GM18526 (cell line): ENCODE measurements around the gene WFDC6.

ENCODE experiments used
- POLR2A ChIP-seq: IDR thresholded peaks from 3 replicates; pipeline ENCODE4 v1.6.1; 2011; ENCODE audit not compliant: insufficient read length; ENCODE audit errors: extremely low read depth

The WFDC6 gene

DNA sequence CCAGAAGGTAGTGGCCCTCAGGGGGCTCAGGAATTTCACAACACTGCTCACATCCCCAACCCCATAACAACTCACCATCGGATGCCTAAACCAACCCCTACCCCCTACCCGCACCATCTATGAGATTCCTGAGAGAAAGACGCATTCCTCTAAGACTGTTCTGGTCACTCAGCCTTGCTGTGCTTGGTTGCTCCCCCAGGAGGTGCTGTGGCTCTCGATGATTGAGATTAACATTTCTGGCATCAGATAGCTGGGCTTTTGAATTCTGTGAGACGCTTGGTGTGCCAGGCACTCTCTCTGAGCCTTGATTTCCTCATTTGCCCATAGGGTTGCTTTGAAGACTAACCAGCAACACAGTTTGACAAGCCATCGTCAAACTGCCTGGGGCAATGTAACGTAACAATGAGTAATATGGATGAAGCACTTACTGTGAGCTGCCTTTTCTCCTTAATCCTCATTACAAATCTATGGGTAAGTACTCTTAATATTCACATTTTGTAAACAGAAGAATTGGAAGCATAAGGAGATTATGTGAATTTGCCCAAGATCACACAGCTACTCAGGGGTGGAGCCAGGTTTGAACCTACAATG is 978 bp downstream of the WFDC6 start:
- no peak for TF ChIP-seq POLR2A

DNA sequence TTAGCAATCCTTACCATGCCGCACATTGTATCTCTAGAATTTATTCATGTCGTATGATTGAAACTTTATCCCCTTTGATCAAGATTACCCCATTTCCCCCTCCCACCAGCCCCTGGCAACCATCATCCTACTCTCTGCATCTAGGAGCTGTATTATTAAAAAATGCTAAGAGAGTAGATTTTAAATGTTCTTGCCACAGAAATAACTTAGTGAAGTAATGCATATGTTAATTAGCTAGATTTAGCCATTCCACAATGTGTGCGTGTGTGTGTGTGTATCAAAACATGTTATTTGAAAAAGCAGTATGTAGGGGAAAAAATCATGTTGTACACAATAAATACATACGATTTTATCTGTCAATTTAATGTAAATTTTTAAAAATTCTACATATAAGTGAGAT is 12.0 kb downstream of the WFDC6 start:
- no peak for TF ChIP-seq POLR2A

DNA sequence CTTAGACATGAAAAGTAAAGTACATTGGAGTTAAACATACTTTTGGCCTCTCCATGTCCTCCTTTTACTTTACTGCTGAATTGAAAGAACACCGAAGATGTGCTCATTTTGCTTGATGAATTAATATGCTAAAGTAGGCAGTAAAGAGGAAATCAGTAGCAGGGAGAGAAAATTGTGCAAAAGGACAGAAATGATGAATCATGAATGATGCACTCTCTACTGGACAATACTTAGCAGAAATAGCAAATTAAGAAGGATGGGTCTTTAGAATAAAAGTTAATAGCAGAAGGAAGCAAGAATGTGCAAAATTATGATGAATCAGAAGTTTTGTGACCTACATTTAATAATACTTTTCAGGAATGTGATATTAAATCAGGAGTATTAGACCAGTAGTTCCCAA is 15.5 kb downstream of the WFDC6 start:
- no peak for TF ChIP-seq POLR2A

DNA sequence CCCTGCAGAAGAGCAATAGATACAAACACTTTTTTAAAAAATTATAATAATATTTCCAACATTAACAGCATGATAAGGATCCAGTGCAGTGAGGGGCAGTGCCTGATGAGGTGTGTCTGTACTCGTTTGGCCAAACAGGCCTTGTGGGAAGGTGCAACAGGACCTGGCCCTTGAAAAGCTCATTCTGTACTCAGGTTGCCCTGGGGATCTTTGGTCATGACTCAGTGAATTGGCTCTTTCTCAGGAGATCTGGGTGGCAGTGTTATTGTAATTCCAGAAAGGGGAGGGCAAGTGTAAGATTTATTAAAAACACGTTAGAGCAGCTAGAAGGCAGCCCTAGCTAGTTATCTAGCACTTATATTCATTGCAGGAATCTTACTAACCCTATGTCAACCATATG is 21.0 kb downstream of the WFDC6 start:
- no peak for TF ChIP-seq POLR2A

DNA sequence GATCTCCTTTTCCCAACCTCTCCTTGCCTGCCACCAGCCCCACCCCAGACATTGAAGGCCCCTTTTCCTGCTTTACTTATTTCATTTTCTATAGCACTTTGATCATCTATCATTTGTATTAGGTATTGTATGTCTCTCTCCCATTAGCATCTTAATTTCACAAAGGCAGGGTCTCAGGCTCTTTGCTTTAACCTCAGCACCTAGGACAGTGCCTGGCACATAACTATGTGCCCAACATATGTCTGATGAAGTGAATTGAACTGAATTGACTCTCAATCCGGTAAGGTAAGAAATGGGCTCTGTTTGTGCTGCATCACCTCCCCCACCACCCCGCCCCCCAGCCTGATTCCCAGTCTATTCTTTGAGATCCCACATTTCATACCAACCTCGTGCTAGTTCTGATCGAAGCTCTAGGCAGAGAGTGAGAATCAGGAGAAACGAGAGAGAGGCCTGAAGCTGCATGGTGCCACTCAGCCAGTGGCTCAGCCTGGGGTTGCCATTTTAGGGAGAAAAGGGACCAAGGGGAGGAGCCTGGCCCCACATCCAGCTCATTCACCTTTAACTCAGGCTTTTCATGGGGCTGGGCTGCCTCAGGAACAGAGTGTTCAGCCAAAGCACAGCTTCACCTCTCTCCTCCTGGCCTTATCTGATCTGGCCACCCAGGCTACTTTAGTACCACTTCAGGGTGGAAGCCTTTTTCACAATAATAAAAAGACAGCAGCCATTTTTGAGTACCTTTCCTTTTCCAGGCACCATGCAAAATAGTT is 24.0 kb downstream of the WFDC6 start, which contains the start of gene SPINT3:
Gene SPINT3 (minus strand): TSS at position 476 of the 767 bp plus-strand sequence. CDS start 14 bp downstream, at position 462.
- TF ChIP-seq POLR2A = no peak

DNA sequence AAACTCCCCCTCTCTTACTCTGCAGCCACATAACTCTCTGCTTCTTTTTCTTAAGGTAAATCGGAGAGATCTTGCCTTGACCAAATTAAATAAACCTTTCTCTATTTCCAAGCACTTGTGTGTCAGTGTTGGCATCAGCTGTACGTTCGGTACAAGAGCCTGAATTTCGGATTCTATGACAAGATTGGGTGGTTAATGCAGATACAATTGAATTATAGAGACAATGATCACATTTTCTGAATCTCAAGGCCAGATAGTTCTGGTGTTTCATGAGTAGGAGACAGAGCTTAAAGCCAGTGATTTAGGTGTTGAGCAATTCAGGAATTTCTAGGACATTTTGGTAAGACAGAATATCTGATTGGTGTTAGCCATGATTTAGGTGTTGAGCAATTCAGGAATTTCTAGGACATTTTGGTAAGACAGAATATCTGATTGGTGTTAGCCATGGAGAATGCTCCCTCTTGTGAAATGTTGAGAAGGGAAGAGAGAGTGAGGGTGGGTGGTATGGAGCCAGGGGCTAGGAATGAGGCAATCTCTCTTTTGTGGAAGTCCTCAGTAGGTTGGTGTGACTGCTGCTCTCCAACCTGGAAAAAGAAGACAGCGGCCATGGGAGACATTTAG is 28.9 kb downstream of the WFDC6 start:
- TF ChIP-seq POLR2A = no peak

DNA sequence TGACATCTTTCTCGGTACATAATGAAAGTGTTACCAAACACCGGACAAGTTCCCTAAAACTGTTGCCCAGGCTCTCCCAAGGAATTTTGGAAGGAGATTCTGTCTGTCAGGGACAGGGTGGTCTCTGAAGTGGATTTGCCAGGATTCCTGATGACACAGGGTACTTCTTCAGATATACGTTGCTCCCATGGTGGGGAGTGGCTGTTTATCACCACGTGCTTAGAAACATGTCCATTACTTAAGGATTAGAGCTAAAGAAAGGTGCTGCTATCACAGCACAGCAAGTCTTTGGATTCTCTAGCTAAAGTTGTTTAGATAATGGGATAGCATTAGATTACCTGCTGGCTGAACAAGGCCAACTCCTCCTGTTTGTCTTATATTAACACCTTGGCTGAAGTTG is 30.2 kb downstream of the WFDC6 start:
- no peak for TF ChIP-seq POLR2A

DNA sequence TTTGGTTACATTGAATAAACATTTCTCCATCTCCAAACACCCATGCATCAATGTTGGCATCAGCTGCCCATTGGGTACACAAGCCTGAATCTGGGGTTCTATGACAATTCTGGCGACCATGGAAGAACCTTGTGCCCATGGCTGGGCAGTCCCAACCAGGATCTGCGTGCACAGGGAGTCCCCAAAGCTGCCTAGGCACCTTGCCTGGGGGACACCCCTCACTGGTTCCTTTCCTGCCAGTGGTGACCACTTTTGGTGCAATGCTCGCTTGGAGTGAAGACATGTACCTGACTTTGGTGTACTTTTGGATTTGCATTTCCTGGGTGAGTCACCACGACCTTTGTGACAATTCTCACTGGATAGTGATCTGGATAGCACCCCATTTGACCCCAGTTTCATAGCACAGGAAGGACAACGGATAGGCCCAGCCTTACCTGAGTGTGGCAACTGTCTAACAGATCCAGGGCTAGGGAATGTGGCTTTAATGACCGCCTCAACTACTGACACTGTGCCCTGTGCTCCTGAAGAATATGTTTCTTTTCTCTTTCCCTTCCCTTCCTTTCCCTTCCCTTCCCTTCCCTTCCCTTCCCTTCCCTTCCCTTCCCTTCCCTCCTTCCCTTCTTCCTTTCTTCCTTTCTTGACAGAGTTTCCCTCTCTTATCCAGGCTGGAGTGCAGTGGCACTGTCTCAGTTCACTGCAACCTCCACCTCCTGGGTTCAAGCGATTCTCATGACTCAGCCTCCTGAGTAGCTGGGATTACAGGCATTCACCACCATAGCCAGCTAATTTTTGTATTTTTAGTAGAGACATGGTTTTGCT is 31.0 kb downstream of the WFDC6 start:
- no peak for TF ChIP-seq POLR2A

DNA sequence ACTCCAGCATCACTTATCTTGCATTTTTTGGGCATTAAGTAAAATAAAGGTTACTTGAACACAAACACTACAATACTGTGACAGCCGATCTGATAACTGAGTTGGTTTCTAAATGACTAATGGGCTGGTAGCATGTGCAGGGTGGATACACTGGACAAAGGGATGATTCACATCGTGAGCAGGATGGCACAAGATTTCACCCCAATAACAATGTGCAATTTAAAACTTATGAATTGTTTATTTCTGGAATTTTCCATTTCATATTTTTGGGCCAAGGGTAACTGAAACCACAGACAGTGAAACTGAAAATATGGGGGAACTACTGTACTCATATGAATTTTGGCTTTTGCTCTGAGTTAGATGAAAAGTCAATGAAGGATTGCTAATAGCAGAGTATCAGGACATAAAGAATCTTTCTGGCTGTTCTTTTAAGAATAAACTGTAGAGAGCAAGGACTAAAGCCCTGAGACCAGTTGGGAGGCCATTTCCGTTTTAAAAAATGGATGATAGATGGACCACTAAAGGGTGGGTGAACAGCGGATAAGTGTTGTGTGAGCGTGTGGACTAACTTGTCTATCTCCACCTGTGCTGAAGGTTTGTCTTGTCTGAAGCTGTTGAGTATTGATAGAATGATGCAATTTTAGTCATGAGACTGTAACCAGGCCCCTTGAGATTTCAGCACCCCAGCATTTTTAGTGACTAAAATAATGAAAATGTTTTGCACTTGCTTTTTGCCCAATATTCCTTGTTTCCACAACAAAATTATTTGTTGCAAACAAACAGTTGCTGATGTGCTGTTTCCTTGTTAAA is 32.1 kb downstream of the WFDC6 start:
- no peak for TF ChIP-seq POLR2A

DNA sequence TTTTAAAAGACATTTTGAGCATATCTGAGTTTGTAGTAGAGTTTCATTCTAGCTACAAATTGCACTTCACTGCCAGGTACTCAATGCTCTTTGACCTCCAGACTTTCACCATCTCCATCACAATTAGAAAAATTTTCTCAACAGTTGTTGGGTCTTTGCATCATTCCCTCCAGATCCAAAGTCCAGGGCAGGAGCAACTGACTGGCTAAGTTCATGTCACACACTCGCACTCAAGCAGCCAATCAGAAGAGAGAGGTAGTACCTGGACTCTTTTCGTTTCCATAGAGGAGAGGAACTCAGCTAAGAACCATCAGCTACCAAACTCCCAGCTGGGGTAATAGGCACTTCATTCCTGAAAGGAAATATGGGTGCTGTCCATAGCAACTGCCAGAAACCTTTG is 32.9 kb downstream of the WFDC6 start:
- no peak for TF ChIP-seq POLR2A

DNA sequence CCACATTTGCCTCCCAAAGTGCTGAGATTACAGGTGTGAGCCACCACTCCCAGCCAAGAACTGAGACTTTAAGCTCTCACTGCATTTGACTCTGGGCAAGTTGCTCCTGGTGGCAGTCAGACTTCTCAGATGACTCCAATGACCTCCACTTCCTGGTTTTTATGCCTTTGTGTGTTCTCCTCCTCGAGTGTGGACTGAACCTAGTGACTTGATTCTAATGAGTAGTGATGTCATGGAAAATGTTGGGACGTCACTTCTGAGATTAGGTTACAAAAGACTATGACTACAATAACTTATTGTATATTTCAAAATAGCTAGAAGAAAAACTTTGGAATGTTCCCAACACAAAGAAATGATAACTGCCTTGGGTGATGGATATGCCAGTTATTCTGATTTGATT is 35.9 kb downstream of the WFDC6 start:
- no peak for TF ChIP-seq POLR2A

DNA sequence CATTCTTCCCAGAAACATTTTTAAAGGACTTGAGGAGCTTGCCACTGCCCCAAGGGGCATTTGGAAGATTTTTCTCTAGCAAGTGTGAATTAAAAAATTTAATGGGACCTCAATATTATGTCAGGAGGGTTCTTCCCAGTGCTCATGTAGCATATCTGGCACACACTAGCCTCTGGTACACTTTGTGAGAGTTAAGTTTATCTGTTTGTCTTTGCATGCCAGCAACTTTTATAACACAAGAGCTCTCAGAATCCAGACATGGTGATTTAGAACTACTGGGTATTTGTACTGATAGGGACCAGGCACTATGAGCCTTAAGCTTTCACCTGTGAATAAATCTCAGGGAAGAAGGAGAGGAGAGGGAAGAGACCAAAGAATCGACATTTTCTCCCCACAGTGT is 36.7 kb downstream of the WFDC6 start:
- TF ChIP-seq POLR2A = no peak

DNA sequence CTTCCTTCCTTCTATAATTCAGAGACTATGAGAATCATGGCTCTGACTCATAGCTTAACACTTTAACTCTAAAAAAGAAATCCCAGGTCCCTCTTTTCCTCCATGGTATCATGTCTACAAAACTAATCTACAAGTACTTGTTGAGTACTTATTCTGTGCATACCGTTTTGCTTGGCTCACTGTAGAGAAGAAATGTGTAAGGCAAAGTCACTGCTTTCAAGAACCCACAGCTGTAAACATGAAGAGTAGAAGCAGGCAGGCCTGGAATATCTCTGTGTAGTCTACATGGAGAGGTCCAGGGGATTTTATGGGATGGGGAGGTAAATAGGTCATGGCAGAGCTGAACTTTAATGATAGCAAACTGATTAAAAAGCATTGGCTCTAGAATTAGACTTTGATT is 37.7 kb downstream of the WFDC6 start:
- TF ChIP-seq POLR2A = no peak

DNA sequence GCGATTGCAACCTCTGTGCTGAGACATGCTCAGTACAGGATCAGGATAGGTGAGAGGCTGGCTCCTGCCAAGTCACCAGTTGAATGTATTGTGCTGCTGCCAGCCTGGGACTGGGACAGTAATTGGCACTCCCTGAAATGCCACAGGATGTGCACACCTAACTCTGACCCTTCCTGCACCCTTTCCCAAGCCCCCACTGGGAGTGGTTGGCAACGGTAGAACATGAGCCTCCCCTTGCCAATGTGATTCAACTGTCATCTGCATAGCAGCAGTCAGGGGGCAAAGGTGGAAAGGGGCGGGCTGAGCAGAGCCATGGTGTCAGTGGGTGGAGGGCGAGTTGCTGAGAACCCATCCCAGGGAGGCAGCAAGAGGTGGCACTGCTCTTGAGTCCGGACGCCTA is 39.3 kb downstream of the WFDC6 start:
- TF ChIP-seq POLR2A = no peak
